ENCODE data around the gene PTCH2.
A peak's percentile ranks its signal among the peaks of the same experiment; 100 is the strongest.
"Not testable (repeated sequence)": the region's sequence is repeated elsewhere in the genome, so short reads cannot be mapped to it uniquely, and the experiment has no call there.

PTCH2 gene

GRCh38 chr1:44819196-44819607, 23.9 kb downstream of the PTCH2 start:
- DNase-seq (ENCODE audit: low spot score) = no peak

GRCh38 chr1:44817771-44818495, 25.1 kb downstream of the PTCH2 start:
- no peak for DNase-seq (ENCODE audit: low spot score)

GRCh38 chr1:44817307-44817706, 25.7 kb downstream of the PTCH2 start:
- no peak for DNase-seq (ENCODE audit: low spot score)

- not testable (repeated sequence) for DNase-seq (ENCODE audit: low spot score)
Measured at GRCh38 chr1:44815926-44816325, 27.1 kb downstream of the PTCH2 start.

- no peak for DNase-seq (ENCODE audit: low spot score)
Measured at GRCh38 chr1:44812822-44813543, 30.1 kb downstream of the PTCH2 start.

GRCh38 chr1:44811234-44811633, 31.8 kb downstream of the PTCH2 start:
- no peak for DNase-seq (ENCODE audit: low spot score)

- not testable (repeated sequence) for DNase-seq (ENCODE audit: low spot score)
Measured at GRCh38 chr1:44810762-44811105, 32.3 kb downstream of the PTCH2 start.

- DNase-seq (ENCODE audit: low spot score) = no peak
Measured at GRCh38 chr1:44810101-44810761, 32.8 kb downstream of the PTCH2 start.

GRCh38 chr1:44808938-44809917, 33.8 kb downstream of the PTCH2 start:
- DNase-seq (ENCODE audit: low spot score) = peak; percentile 58

GRCh38 chr1:44808063-44808937, 34.8 kb downstream of the PTCH2 start, which contains the start of gene BTBD19:
Gene BTBD19, plus strand, starts transcription at chr1:44808523. Its CDS starts 298 bp downstream, at chr1:44808821.
- peak; percentile 86 for DNase-seq (ENCODE audit: low spot score)

- DNase-seq (ENCODE audit: low spot score) = peak; percentile 90
Measured at GRCh38 chr1:44807364-44808062, 35.5 kb downstream of the PTCH2 start.

GRCh38 chr1:44806704-44807363, 36.2 kb downstream of the PTCH2 start, which contains the start of gene DYNLT4:
Gene DYNLT4, minus strand, starts transcription at chr1:44807351. Its CDS starts 683 bp downstream, at chr1:44806668.
- no peak for DNase-seq (ENCODE audit: low spot score)

GRCh38 chr1:44806025-44806703, 36.9 kb downstream of the PTCH2 start:
- no peak for DNase-seq (ENCODE audit: low spot score)

- DNase-seq (ENCODE audit: low spot score) = no peak
Measured at GRCh38 chr1:44805311-44806024, 37.6 kb downstream of the PTCH2 start.

GRCh38 chr1:44803312-44804095, 39.5 kb downstream of the PTCH2 start:
- no peak for DNase-seq (ENCODE audit: low spot score)

- DNase-seq (ENCODE audit: low spot score) = no peak
Measured at GRCh38 chr1:44803062-44803311, 40.1 kb downstream of the PTCH2 start.

GRCh38 chr1:44802306-44803061, 40.6 kb downstream of the PTCH2 start:
- no peak for DNase-seq (ENCODE audit: low spot score)

All from Ammon's horn (tissue), 1 donor.